Erythroblast (primary cell): Measurements from ENCODE around the gene MRPS23.

Source experiments
- DNase-seq, 2 experiments: peaks; one replicate each; lab custom pipeline; 2025; lab: John Stamatoyannopoulos, UW
- GATA1 ChIP-seq: IDR thresholded peaks from 2 replicates; pipeline ENCODE4 v1.6.1; 2011; ENCODE audit warnings: low read depth, mild to moderate bottlenecking, control low read depth, low read length, moderate library complexity
- POLR2A ChIP-seq: IDR thresholded peaks from 2 replicates; pipeline ENCODE4 v1.6.1; 2011; ENCODE audit warnings: mild to moderate bottlenecking, low read length

MRPS23 gene

DNA sequence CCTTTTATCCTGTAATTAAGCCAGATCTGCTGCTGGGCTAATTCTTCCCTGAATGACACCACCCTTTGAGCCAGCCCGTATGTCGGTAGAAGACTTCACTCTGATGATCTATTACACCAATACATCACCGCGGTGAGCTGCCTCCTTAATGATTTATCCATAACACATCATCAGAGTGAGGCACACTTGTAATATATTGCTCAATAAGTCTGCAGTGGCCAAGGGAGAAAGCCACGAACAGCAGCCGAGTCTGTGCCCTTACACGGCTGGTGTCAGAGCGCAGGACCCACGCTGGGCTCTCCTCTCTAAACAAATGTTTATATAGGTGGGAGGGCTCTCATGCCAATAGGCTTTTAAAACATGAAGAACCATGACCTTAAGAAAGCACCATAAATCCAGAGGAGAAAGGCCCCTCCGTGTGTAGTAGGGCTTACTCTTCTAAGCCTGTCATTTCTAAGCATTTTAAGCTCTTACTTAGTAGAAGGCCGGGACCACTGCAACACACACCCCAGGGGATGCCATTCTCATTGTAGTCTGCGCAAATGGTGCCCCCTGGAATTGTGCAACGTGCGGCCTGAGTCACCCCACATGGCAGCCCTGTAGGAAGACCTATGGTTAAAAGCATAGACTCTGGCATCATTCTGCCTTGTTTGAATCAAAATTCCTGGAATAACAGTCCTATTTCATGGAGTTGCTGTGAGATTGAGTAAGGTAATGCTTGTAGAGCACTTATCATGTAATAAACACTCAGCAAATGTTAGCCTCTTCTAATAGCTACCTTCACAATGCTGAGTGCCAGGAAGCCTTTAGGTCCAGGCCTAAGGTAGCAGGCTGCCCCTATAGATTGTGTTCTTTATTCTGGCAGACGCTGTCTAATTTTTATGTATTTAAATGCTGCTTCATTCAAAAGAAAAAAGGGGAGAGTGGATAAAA lies 26.1 kb downstream of the MRPS23 start:
- DNase-seq: no peak
- TF ChIP-seq POLR2A: no peak
- TF ChIP-seq GATA1: no peak

DNA sequence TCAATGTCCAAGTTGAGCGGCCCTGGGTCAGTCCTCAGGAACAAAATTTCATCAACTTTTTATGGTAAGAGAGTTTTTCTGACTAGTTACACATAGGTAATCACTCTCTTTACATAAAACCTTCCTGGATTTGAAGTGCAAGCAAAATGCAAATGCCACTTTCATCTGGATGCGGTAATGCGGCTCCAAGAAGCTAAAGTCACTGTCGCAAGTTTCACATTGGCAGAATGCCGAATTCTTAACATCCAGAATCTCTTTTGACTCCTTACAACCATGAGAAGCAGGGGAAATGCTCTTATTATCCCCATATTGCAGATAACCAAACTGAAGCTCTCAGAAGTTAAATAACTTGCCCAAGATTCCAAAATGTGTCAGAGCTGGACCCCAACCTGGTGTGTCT lies 30.0 kb downstream of the MRPS23 start:
- DNase-seq: no peak
- TF ChIP-seq POLR2A (no peak), GATA1 (no peak)

DNA sequence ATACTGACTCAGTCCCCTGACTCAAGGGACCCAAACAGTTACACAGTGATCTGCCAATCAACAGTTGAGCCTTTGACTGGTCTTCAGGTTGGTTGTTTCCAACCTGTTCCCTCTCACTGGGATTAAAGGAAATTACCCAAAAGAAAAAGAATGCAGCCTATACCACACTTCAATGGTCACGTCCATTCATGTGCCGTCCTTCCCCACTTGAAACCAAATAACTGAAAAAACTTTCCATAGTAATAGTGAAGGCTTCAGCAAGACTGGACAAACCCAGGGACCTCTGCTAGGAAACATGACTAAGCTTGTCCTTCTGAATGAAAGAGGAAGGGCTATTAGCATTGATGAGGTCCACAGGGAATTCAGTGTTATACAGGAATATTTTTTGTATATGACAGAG lies 30.6 kb downstream of the MRPS23 start:
- DNase-seq: no peak
- TF ChIP-seq POLR2A: no peak
- TF ChIP-seq GATA1: no peak

DNA sequence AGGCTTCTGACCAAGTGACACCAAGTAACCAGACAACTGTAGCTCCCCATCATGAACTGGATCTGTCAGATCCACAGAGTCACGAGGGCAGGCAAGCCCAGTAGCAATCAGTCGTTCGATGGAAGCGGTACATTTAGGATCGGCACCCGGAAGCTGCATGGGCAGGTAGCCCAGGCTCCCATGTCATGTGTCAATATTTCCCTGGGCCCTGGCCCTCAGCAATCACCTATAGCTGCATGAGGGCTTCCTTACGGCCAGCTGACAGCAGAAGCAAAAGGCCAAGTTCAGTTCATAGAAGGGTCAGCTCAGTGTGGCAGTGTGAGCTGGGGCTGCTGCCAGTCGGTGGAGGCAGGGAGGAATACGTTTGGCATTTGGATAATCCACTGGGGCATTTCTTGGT lies 31.8 kb downstream of the MRPS23 start:
- DNase-seq: no peak
- TF ChIP-seq GATA1: no peak
- no peak for TF ChIP-seq POLR2A

DNA sequence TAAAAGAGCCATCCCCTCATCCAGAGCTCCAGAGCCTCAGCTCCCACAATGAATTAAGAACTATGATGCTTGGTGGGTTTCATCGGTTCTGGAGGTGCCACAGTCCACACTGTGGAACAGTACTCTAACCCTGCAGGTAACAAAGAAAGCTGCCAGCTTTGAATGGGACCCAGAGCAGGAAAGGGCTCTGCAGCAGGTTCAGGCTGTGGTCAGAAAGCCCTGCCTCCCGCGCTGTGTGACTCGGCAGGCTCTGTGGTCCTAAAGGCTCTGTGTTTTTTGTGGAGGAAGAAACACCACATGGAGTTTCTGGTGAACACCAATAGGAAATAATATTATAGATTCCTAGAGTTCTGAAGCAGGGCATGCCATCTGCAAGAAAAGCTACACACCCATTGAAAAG lies 32.5 kb downstream of the MRPS23 start:
- no peak for DNase-seq
- TF ChIP-seq GATA1: no peak
- TF ChIP-seq POLR2A: no peak

DNA sequence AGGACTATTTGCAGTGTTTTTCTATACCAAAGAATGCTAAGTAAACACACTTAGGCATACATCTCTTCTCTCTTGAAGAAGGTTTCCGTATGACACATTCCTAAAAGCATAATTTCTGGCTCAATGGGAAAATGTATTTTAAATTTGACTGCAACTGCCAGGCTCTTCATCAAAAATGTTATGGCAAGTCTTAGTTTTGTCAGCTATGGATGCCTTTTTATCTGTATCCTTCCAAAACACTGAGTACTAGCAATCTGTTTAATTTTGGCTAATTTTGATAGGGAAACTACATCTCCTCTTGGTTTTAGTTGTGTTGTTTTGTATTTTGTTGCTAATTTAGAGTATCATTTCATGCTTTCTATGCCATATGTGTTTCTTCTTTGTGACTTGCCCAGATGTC lies 35.4 kb downstream of the MRPS23 start:
- no peak for DNase-seq

DNA sequence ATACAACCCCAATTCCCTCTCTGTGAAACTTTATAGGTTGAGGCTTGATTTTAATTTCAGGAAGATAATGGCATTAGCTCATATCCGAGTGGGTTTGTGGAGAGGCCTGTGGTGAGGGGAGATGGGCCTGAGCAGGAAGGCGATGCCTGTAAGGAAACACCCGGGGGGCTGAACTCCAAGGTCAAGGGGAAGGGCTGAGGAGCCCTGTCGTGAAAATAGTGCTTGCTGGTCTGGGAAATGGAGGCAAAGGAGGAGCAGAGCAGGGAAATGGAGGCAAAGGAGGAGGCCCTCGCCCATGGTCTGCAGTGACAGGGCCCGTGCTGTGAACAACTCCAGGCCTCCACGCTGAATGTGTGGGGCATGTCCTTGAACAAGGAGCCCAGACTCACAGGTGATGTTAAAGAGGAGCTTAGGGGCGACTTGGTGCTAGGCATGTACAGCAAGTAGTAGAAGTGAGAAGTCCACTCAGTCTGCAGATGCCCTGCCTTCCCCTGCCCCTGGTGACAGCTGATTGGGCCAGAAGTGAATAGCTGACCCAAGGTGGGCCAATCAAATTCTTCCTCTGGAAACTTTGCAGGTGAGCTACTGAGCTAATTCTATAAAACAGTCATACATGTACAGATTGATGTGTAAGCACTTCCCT lies 38.1 kb downstream of the MRPS23 start:
- no peak for TF ChIP-seq GATA1
- no peak for TF ChIP-seq POLR2A
- no peak for DNase-seq

More for the DNA sequence above, 35.4 kb downstream of the MRPS23 start:
- TF ChIP-seq GATA1 (no peak), POLR2A (no peak)

DNA sequence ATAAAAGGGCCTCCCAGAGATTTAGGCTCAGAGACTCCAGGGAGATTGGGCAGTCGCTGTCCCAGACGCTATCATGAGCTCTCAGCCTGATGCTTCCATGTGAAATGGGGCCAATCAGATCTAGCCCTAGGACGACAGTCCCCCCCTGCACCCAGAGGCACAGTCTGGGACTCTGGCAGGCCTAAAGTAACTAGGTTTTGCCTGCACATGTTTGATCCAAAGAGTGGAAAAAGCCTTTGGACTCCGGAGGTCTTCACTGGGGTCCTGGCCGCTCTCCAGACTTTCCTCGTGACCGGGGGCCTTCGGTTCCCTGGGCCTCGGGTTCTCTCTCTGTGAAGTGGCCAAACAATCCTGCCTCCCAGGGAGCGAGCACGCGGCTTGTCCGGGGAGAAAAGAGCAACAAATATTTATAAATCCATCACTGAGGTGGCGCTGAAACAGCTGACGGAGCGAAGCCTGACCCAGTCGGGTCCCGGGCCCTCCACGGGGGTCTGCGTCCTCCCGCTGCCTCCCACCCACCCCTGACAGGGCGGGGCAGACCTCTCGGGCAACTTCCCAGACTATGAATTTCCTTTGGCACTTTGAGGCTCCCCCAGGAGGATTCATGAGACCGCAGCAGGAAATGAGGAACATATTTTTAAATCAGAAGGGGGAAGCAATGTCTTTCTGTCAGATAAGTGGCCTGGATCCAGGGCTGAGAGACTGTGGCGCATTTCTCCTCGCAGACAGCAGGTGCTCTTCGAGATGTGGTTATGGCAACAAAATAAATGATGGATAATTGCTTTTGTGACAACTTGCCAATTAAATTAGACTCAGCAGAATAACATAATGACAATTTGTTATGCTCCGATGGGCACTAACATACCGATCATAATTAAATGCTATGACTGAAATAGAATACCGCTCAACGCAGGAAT lies 38.9 kb downstream of the MRPS23 start:
- no peak for DNase-seq
- TF ChIP-seq GATA1 (no peak), POLR2A (no peak)

DNA sequence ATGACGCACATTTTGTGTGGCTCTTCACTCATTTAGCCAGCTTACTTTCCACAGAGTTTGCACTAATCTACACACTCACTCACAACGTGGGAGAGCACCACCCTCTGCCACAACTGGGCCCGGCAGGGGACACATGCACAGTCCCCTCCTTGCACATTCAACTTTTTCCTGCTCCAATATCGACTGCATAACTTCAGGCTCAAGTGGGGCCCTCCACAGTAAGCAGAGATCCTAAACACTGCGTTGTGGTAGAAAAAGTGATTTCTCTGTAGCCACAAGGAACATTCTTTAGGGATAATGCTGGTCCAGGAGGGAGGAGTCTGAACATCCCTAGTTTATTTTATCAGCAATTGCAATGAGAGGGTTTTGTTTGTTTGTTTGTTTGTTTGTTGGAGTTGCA lies 40.0 kb downstream of the MRPS23 start:
- DNase-seq: no peak
- TF ChIP-seq POLR2A: no peak
- no peak for TF ChIP-seq GATA1

DNA sequence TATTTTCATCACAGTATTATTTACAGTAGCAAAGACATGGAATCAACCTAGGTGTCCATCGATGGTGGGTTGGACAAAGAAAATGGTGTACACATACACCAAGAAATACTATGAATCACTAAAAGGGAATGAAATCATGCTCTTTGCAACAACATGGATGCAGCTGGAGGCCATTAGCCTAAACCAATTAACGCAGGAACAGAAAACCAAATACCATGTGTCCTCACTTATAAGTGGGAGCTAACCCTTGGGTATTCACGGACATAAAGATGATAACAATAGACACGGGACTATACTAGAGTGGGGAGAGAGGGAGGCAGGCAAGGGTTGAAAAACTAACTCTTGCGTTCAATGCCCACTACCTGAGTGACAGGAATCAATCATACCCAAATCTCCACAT lies 41.0 kb downstream of the MRPS23 start:
- TF ChIP-seq POLR2A (no peak), GATA1 (no peak)
- no peak for DNase-seq

DNA sequence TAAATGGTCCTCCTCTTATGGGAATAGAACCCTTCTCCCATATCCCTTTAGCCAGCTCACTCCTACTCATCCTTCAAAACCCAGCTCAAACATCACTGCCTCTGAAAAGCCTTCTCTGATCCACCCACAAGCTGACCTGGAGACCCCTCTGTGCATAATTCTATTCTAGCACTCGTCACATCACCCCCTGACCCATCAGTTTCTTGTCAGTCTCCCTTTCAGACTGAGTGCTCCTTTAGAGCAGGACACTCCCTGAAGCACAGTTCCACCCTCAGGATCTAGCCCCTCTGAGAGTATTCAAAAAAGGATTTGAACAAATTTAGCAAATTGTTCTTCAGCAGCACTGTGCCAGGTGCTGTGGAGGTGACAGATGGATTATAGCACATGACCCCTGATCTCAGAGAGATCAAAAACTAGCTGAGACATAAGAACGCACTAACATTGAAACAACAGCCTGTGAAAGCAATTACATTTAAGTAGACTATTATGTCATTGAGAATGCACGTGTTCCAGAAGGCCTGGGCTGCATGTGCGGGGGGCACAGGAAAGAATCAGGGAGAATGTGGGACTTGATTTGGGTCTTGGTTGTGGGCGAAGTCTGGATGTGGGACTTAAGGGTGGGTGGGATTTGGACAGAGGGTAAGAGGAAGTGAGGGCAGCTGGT lies 43.5 kb downstream of the MRPS23 start:
- no peak for DNase-seq
- TF ChIP-seq POLR2A (no peak), GATA1 (no peak)

DNA sequence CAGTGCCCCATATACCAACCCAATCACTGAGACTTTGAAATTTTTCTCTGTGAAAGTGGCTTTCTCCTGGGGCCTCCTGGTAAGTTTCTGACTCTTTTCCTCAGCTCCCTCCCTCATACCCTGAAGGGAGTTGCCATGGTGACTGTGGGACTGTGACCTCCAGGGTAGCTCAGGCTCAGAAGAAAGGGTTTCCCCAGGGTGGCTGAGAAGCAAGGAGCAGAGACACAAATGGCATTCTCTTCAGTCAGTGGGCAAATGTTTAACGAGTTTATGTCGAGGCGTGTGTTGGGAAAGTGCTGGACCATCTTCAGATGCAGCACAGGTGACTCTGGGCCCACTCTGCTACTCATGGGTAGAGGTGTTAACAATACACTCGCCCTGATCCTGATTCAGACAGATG lies 46.8 kb downstream of the MRPS23 start:
- no peak for TF ChIP-seq POLR2A
- no peak for DNase-seq

DNA sequence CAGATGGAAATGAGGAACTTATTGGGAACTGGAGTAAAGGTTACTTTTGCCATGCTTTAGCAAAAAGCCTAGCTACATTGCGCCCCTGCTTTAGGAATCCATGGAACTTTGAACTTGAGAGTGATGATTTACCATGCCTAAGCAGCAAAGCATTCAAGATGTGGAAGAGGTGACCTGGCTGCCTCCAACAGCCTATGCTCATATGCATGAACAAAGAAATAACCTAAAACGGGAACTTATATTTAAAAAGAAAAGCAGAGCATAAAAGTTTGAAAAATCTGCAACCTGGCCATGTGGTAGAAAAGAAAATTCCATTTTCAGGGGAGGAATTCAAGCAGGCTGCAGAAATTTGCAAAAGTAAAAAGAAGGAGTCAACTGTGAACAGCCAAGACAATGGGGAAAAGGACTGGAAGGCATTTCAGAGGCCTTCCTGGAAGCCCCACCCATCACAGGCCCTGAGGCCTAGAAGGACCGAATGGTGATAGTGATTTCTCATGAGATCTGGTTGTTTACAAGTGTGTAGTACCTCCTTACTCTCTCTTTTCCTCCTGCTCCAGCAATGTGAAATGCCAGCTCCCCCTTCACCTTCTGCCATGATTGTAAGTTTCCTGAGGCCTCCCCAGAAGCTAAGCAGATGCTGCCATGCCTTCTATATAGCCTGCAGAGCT lies 48.7 kb downstream of the MRPS23 start:
- no peak for DNase-seq
- no peak for TF ChIP-seq POLR2A
- no peak for TF ChIP-seq GATA1
